Naive thymus-derived CD4-positive, alpha-beta T cell (primary cell): ENCODE results near the gene PRRG4. TPM values are rescaled to one million over a fixed set of nuclear protein-coding genes. Genes with fewer than 3 reads are reported as not detected.

Source experiments
- ATAC-seq: fragments of 150-1000 bp; cut with Tn5 transposase; 2 replicates; pipeline ENCODE4 v1.10.0; 2021; ENCODE audit warnings: mild to moderate bottlenecking, moderate library complexity
- CTCF ChIA-PET: fragments of 350-600 bp; sonication (Branson Sonifier 250); formaldehyde crosslinking; loops from one replicate; lab custom pipeline; 2021; ENCODE audit warnings: antibody characterized with exemption; lab: Charles Lee
- POLR2A ChIA-PET: fragments of 350-600 bp; sonication (Branson Sonifier 250); formaldehyde crosslinking; loops from one replicate; lab custom pipeline; 2021; ENCODE audit warnings: antibody characterized with exemption, inconsistent platforms; lab: Charles Lee
- DNase-seq, 9 donors: peaks; one replicate each; pipeline versions ENCODE4 v3.0.0 to v3.0.0-alpha.2; 2020 to 2022; ENCODE audit warnings: mixed read lengths in 1 of 9
- H3K27ac ChIP-seq: one replicate; pipeline ENCODE4 v1.7.0; 2013; ENCODE audit warnings: mild to moderate bottlenecking, low read depth, low read length, moderate library complexity
- H3K27me3 ChIP-seq, 2 donors: one replicate each; pipeline ENCODE4 v1.7.0; 2013; ENCODE audit warnings: low read length in 2 of 2, mild to moderate bottlenecking in 2 of 2, moderate library complexity in 2 of 2; ENCODE audit not compliant: control insufficient read depth in 2 of 2, insufficient read depth in 2 of 2
- H3K36me3 ChIP-seq, 3 experiments: 1 replicate in 2 of 3; 2 replicates in 1 of 3; pipeline ENCODE4 v1.7.0; 2013; ENCODE audit warnings: low read length in 3 of 3, mild to moderate bottlenecking in 3 of 3, moderate library complexity in 1 of 3; ENCODE audit not compliant: insufficient read depth in 3 of 3, control insufficient read depth in 2 of 3
- H3K4me1 ChIP-seq, 2 donors: one replicate each; pipeline ENCODE4 v1.7.0; 2013; ENCODE audit warnings: low read length in 2 of 2, mild to moderate bottlenecking in 2 of 2, moderate library complexity in 1 of 2; ENCODE audit not compliant: control insufficient read depth in 2 of 2, insufficient read depth in 2 of 2
- H3K4me3 ChIP-seq: 2 replicates; pipeline ENCODE4 v1.7.0; 2013; ENCODE audit warnings: mild to moderate bottlenecking, low read length
- H3K9me3 ChIP-seq, 3 experiments: 1 replicate in 2 of 3; 2 replicates in 1 of 3; pipeline ENCODE4 v1.7.0; 2013; ENCODE audit warnings: low read length in 3 of 3; ENCODE audit not compliant: control insufficient read depth in 2 of 3
- H3K27ac Mint-ChIP-seq, 9 donors: one replicate each; pipeline ENCODE4 v1.8.0; 2020 to 2022; ENCODE audit warnings: mixed read lengths in 9 of 9, mild to moderate bottlenecking in 8 of 9, moderate library complexity in 5 of 9, inconsistent platforms in 2 of 9
- H3K27me3 Mint-ChIP-seq, 5 donors: one replicate each; pipeline ENCODE4 v1.8.0; 2021 to 2022; ENCODE audit warnings: mixed read lengths in 5 of 5, mild to moderate bottlenecking in 1 of 5
- H3K36me3 Mint-ChIP-seq, 5 donors: one replicate each; pipeline ENCODE4 v1.8.0; 2020 to 2022; ENCODE audit warnings: mixed read lengths in 5 of 5, mild to moderate bottlenecking in 3 of 5, inconsistent platforms in 1 of 5
- H3K4me1 Mint-ChIP-seq, 7 donors: one replicate each; pipeline ENCODE4 v1.8.0; 2020 to 2022; ENCODE audit warnings: mixed read lengths in 7 of 7, mild to moderate bottlenecking in 3 of 7, inconsistent platforms in 1 of 7
- H3K4me3 Mint-ChIP-seq, 10 donors: one replicate each; pipeline ENCODE4 v1.8.0; 2020 to 2022; ENCODE audit warnings: mild to moderate bottlenecking in 10 of 10, mixed read lengths in 10 of 10, moderate library complexity in 6 of 10, inconsistent platforms in 2 of 10
- H3K9me3 Mint-ChIP-seq, 11 donors: one replicate each; pipeline ENCODE4 v1.8.0; 2020 to 2022; ENCODE audit warnings: mixed read lengths in 11 of 11, mild to moderate bottlenecking in 4 of 11, inconsistent platforms in 1 of 11, moderate library complexity in 1 of 11
- intact Hi-C, 2 donors: fragments of 100-400 bp; cut with micrococcal nuclease; formaldehyde crosslinking; loops; one replicate each; pipeline ENCODE4 v1.15.1; 2023
- polyA plus RNA-seq, 2 donors: library from polyadenylated mRNA; unstranded; fragments of 300-500 nt; fragmentation: Illumina TruSeq; gene quantifications; one replicate each; pipeline ENCODE4 v1.2.3, GENCODE V29; 2021
- total RNA-seq, 6 experiments: library from RNA in 5 of 6; stranded (reverse) in 5 of 6; gene quantifications; 1 replicate in 5 of 6; 2 replicates in 1 of 6; pipeline ENCODE4 v1.2.3 and lab custom pipeline; 2021 to 2026

PRRG4 gene
- total and polyA plus RNA-seq, 7 experiments from 2014 or later = 0.11 to 2.3 (median 0.48) TPM; not detected in 4

DNA sequence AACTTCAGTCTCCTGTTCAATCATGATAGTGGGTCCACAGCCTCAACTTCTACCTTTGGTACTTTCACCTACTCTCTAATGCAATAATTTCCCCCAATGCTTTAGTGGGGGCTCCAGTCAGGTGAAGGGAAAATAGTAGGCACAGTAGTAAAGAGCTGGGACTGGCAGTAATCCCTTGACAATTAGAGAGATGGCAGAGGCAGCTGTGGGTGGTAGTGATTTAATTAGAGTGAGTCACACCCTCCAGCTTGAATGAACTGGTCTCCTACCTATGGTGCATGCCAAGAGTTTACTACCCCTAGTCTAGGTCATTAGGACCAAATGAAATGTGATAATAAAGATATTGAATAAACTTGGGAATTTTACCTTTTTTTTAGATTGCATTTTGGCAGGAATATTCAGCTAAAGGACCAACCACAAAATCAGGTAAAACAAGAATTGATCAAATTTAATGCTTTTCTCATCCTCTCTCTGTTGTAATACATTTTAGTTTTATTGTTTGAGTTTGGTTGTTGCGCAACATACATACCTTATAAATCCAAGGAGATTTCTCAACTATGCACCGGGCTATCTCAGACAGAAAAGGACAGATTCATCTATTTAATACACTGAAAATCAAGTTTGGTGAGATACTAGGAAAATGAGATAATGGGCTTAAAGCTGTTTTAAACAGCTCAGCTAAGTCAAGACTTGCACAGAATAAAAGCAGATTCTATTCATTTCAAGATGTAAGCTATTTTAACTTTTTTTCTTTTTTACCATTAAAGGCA, 9.0 kb downstream of the PRRG4 start:
- H3K36me3 Mint-ChIP-seq = no peaks in the 10 kb centered on the region
- H3K27me3 ChIP-seq = no peaks in the 10 kb centered on the region
- no peak overlapping the region for H3K27ac Mint-ChIP-seq
- H3K27ac ChIP-seq = no peak overlapping the region
- H3K9me3 Mint-ChIP-seq = no peaks in the 10 kb centered on the region
- no peak overlapping the region for H3K4me3 Mint-ChIP-seq
- H3K4me3 ChIP-seq = no peak overlapping the region
- CTCF ChIA-PET = no interaction called here
- no peaks in the 10 kb centered on the region for H3K9me3 ChIP-seq
- H3K27me3 Mint-ChIP-seq = peaks cover 2 to 14% (median 9%) of the 10 kb centered on the region in 5 donors
- H3K4me1 Mint-ChIP-seq = no peaks in the 10 kb centered on the region
- no peaks in the 10 kb centered on the region for H3K4me1 ChIP-seq
- ATAC-seq (no peak), DNase-seq (no peak)
- intact Hi-C loops = no loop called here
- POLR2A ChIA-PET = no interaction called here
- no peaks in the 10 kb centered on the region for H3K36me3 ChIP-seq

DNA sequence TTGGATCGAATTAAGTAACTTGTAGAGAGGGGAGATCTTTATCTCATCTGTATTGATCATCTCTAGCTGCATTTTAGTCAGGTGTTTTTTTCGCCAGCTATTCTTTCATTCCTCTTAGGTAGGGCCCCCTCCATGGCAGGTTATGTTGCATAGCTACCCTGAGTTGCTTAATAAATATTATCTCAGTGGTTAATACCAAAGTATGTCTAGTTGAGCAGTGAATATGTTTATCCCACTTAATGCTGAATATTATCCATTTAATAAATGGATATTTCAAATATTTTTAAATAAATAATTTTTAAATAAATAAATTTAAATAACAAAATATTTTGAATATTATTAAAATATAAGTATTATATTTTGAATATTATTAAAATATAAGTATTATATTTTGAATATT, 9.6 kb downstream of the PRRG4 start:
- CTCF ChIA-PET = no interaction called here
- H3K27me3 Mint-ChIP-seq = peaks cover 0 to 14% (median 7%) of the 10 kb centered on the region in 5 donors
- POLR2A ChIA-PET = no interaction called here
- H3K36me3 Mint-ChIP-seq = no peaks in the 10 kb centered on the region
- H3K9me3 Mint-ChIP-seq = no peaks in the 10 kb centered on the region
- H3K4me1 ChIP-seq = no peaks in the 10 kb centered on the region
- no peak overlapping the region for H3K27ac ChIP-seq
- H3K4me1 Mint-ChIP-seq = no peaks in the 10 kb centered on the region
- no peak overlapping the region for H3K27ac Mint-ChIP-seq
- ATAC-seq = no peak
- no peak overlapping the region for H3K4me3 Mint-ChIP-seq
- H3K36me3 ChIP-seq = no peaks in the 10 kb centered on the region
- H3K4me3 ChIP-seq = no peak overlapping the region
- no peak for DNase-seq
- no peaks in the 10 kb centered on the region for H3K27me3 ChIP-seq
- intact Hi-C loops = no loop called here
- H3K9me3 ChIP-seq = no peaks in the 10 kb centered on the region

DNA sequence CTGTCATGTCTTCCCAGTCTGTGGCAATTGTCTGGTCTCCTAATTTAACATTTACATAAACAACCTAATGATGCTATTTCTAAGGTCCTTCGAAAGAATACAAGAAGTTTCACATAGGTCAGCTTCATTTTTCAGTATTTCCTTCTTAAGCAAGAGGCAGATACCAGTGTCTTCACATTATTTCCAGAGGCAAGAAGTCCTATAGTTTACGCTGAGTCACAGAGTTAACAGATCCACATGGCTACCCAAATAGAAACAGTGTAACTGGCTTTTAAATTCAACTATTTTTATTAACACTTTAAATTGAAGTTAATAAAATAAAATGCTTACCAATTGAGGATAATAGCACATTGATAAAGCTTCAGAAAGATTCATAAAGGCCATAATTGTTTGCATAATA, 10.9 kb downstream of the PRRG4 start:
- Mint-ChIP-seq H3K4me1 (no peaks in the 10 kb centered on the region), H3K9me3 (no peaks in the 10 kb centered on the region), H3K27me3 (peaks cover 0 to 9% (median 7%) of the 10 kb centered on the region in 5 donors), H3K27ac (no peak overlapping the region), H3K4me3 (no peak overlapping the region), H3K36me3 (no peaks in the 10 kb centered on the region)
- Histone ChIP-seq H3K36me3 (no peaks in the 10 kb centered on the region), H3K27ac (no peak overlapping the region), H3K27me3 (no peaks in the 10 kb centered on the region), H3K4me3 (no peak overlapping the region), H3K4me1 (no peaks in the 10 kb centered on the region), H3K9me3 (no peaks in the 10 kb centered on the region)
- intact Hi-C loops = no loop called here
- DNase-seq = no peak
- no peak for ATAC-seq
- ChIA-PET POLR2A (no interaction called here), CTCF (interaction anchor here (0.7 kb wide), 1 partner anchor 263 kb away, joined by 3 read pairs; no protein-coding TSS in a partner anchor)

DNA sequence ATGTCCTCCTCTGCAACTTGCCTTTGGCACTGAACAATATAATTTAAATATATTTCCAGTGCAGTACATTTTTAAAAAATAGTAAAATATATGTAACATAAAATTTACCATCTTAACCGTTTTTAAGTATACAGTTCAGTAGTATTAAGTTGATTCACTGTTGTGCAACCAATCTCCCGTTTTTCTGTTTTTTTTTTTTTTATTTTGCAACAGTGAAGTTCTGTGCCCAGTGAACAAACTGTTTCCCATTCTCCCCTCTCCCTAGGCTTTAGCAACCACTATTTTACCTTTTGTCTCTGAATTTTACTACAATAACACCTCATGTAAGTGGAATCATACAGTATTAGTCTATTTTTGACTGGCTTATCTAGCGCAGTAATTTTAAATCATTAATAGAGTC, 13.8 kb downstream of the PRRG4 start:
- H3K4me3 Mint-ChIP-seq = no peak overlapping the region
- H3K27me3 ChIP-seq = no peaks in the 10 kb centered on the region
- no peaks in the 10 kb centered on the region for H3K4me1 Mint-ChIP-seq
- H3K4me1 ChIP-seq = no peaks in the 10 kb centered on the region
- peaks cover 0 to 5% (median 0%) of the 10 kb centered on the region in 11 donors for H3K9me3 Mint-ChIP-seq
- intact Hi-C loops = no loop called here
- CTCF ChIA-PET = interaction anchor here (1.1 kb wide), 1 partner anchor 9 kb away, joined by 3 read pairs; no protein-coding TSS in a partner anchor
- no peak overlapping the region for H3K4me3 ChIP-seq
- no peak overlapping the region for H3K27ac ChIP-seq
- DNase-seq (no peak), ATAC-seq (no peak)
- no peak overlapping the region for H3K27ac Mint-ChIP-seq
- POLR2A ChIA-PET = no interaction called here
- no peaks in the 10 kb centered on the region for H3K9me3 ChIP-seq
- no peaks in the 10 kb centered on the region for H3K36me3 ChIP-seq
- peaks cover 6 to 16% (median 6%) of the 10 kb centered on the region in 5 donors for H3K27me3 Mint-ChIP-seq
- no peaks in the 10 kb centered on the region for H3K36me3 Mint-ChIP-seq

DNA sequence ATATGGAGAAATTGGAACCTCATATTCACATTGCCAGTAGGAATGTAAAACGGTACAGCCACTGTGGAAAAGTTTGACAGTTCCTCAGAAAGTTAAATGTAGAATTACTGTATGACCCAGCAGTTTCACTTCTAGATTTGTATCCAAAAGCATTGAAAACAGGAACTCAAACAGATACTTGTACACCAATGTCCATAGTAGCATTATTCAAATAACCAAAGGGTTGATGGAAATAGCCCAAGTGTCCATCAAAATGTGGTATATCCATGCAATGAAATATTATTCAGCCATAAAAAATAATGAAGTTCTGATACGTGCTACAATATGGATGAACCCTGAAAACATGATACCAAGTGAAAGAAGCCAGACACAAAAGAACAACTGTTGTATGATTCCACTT, 17.8 kb downstream of the PRRG4 start:
- Mint-ChIP-seq H3K4me1 (peaks cover 0 to 6% (median 0%) of the 10 kb centered on the region in 7 donors), H3K4me3 (no peak overlapping the region), H3K27me3 (peaks cover 0 to 13% (median 6%) of the 10 kb centered on the region in 5 donors), H3K36me3 (no peaks in the 10 kb centered on the region), H3K9me3 (peaks cover 0 to 5% (median 0%) of the 10 kb centered on the region in 11 donors), H3K27ac (no peak overlapping the region)
- ATAC-seq = peak; percentile 55
- no peaks in the 10 kb centered on the region for H3K36me3 ChIP-seq
- ChIA-PET CTCF (no interaction called here), POLR2A (interaction anchor here (0.6 kb wide), 1 partner anchor 157 kb away, joined by 4 read pairs; no protein-coding TSS in a partner anchor)
- DNase-seq = no peak
- no peaks in the 10 kb centered on the region for H3K4me1 ChIP-seq
- H3K4me3 ChIP-seq = no peak overlapping the region
- H3K27ac ChIP-seq = no peak overlapping the region
- intact Hi-C loops = no loop called here
- no peaks in the 10 kb centered on the region for H3K9me3 ChIP-seq
- H3K27me3 ChIP-seq = no peaks in the 10 kb centered on the region

DNA sequence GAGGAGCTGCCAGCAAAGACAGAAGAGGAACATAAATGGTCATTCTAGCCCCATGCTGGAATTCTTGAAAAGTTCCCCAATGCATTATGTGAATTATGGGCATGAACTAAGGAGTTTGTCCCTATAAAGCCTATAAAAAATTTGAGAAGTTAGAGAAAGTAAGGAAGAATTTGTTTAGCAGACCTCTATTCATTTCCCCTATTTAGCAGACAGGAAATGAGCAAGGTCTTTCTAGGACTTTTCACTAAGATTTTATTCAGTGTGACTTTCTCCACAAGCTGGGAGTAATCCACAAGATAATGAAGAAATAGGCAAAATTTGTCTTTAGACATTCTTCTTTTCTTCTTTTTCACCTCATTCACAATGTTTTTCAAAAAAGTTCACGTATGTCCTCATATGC, 20.0 kb downstream of the PRRG4 start:
- H3K4me1 Mint-ChIP-seq = peaks cover 0 to 6% (median 0%) of the 10 kb centered on the region in 7 donors
- Histone ChIP-seq H3K4me1 (no peaks in the 10 kb centered on the region), H3K9me3 (no peaks in the 10 kb centered on the region), H3K27me3 (no peaks in the 10 kb centered on the region), H3K4me3 (no peak overlapping the region), H3K27ac (no peak overlapping the region), H3K36me3 (no peaks in the 10 kb centered on the region)
- H3K4me3 Mint-ChIP-seq = no peak overlapping the region
- DNase-seq (no peak), ATAC-seq (no peak)
- H3K27ac Mint-ChIP-seq = no peak overlapping the region
- POLR2A ChIA-PET = no interaction called here
- intact Hi-C loops = no loop called here
- peaks cover 0 to 13% (median 11%) of the 10 kb centered on the region in 5 donors for H3K27me3 Mint-ChIP-seq
- no peaks in the 10 kb centered on the region for H3K36me3 Mint-ChIP-seq
- CTCF ChIA-PET = no interaction called here
- H3K9me3 Mint-ChIP-seq = peaks cover 0 to 5% (median 0%) of the 10 kb centered on the region in 11 donors

DNA sequence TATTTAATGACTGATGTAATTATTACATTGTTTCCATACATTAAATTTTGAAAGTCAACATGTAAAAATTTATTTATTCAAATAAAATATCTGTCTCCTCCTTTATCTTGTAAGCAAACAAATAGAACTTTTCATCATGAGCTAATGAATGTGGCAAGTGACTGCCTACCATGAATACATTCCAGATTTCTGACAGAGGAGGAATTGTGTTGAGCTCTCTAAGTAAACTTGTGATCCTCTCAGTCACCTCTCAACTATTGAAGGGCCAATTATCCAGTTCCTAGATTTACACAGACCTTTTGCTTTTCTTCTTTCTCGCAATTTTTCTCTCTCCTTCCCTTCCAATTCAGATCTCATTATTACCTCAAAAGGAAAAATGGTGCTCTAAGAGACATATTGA, 21.5 kb downstream of the PRRG4 start:
- DNase-seq (no peak), ATAC-seq (no peak)
- H3K9me3 Mint-ChIP-seq = peaks cover 0 to 5% (median 0%) of the 10 kb centered on the region in 11 donors
- Histone ChIP-seq H3K4me1 (no peaks in the 10 kb centered on the region), H3K27me3 (no peaks in the 10 kb centered on the region), H3K27ac (no peak overlapping the region), H3K9me3 (no peaks in the 10 kb centered on the region), H3K4me3 (no peak overlapping the region), H3K36me3 (no peaks in the 10 kb centered on the region)
- H3K27ac Mint-ChIP-seq = no peak overlapping the region
- no peaks in the 10 kb centered on the region for H3K36me3 Mint-ChIP-seq
- H3K4me3 Mint-ChIP-seq = no peak overlapping the region
- peaks cover 6 to 11% (median 8%) of the 10 kb centered on the region in 5 donors for H3K27me3 Mint-ChIP-seq
- POLR2A ChIA-PET = no interaction called here
- intact Hi-C loops = no loop called here
- CTCF ChIA-PET = no interaction called here
- peaks cover 0 to 6% (median 0%) of the 10 kb centered on the region in 7 donors for H3K4me1 Mint-ChIP-seq
